GM12878 (cell line): Measurements from ENCODE around the gene NFASC. TPM values are rescaled to one million over a fixed set of nuclear protein-coding genes. Genes with fewer than 3 reads are reported as not detected.

Source experiments
- ATAC-seq: fragments of 200-7000 bp; cut with Tn5 transposase; 3 replicates; pipeline ENCODE4 v1.9.1; 2020; ENCODE audit warnings: mild to moderate bottlenecking, moderate library complexity
- BruUV-seq: library from RNA; stranded (reverse); fragments of 400-500 nt; replicated peaks from 2 replicates; lab custom pipeline; 2021; lab: Mats Ljungman, UMichigan
- CTCF ChIA-PET: fragments of 300-600 bp; sonication (Branson Sonifier 250); formaldehyde crosslinking; extraction: SDS; loops from one replicate; lab custom pipeline; 2021; ENCODE audit warnings: inconsistent platforms; lab: Yijun Ruan, JAX
- POLR2A ChIA-PET: fragments of 350-600 bp; formaldehyde crosslinking; extraction: SDS; loops from one replicate; lab custom pipeline; 2021; ENCODE audit warnings: inconsistent platforms; lab: Charles Lee
- RAD21 ChIA-PET: fragments of 300-600 bp; sonication (Branson Sonifier 250); formaldehyde crosslinking; loops from one replicate; lab custom pipeline; 2023; ENCODE audit warnings: antibody characterized with exemption; ENCODE audit not compliant: unreplicated experiment; lab: Charles Lee
- SMC1A ChIA-PET: fragments of 300-600 bp; sonication (Branson Sonifier 250); formaldehyde crosslinking; loops from one replicate; lab custom pipeline; 2023; ENCODE audit not compliant: unreplicated experiment, uncharacterized antibody; lab: Charles Lee
- DNase-seq: peaks from one replicate; pipeline ENCODE4 v3.0.0-alpha.2; 2011; ENCODE audit warnings: low read depth, low spot score
- FAIRE-seq: peaks from 3 replicates; lab custom pipeline; 2011; peaks lifted over from hg19 to GRCh38; lab: Jason Lieb, UNC
- H2AFZ ChIP-seq: 2 replicates; pipeline ENCODE4 v1.6.0; 2011; ENCODE audit warnings: low read depth, low read length, control low read depth; ENCODE audit not compliant: control insufficient read depth
- H3K27ac ChIP-seq: 2 replicates; pipeline ENCODE4 v1.5.1; 2011; ENCODE audit warnings: control low read depth; ENCODE audit not compliant: control insufficient read depth, insufficient read depth
- H3K27me3 ChIP-seq, 2 experiments: replicated peaks in 1 of 2; 2 replicates each; pipeline versions ENCODE4 v1.6.0 to v1.6.1; 2011; ENCODE audit warnings: low read length in 1 of 2; ENCODE audit not compliant: control insufficient read depth in 2 of 2, insufficient read depth in 2 of 2
- H3K36me3 ChIP-seq, 2 experiments: 2 replicates each; pipeline ENCODE4 v1.5.1; 2011; ENCODE audit warnings: low read length in 1 of 2; ENCODE audit not compliant: control insufficient read depth in 2 of 2, insufficient read depth in 2 of 2
- H3K4me1 ChIP-seq: 2 replicates; pipeline ENCODE4 v1.6.1; 2011; ENCODE audit warnings: mild to moderate bottlenecking, low read length, moderate library complexity, mixed read lengths; ENCODE audit not compliant: control insufficient read depth, insufficient read depth
- H3K4me2 ChIP-seq: 2 replicates; pipeline ENCODE4 v1.6.0; 2011; ENCODE audit warnings: control low read depth; ENCODE audit not compliant: control insufficient read depth, insufficient read depth
- H3K4me3 ChIP-seq: fragments of 200-600 bp; sonication (generic); 2 replicates; pipeline ENCODE4 v1.5.1; 2016
- H3K79me2 ChIP-seq: 2 replicates; pipeline ENCODE4 v1.6.0; 2011; ENCODE audit warnings: low read length; ENCODE audit not compliant: control insufficient read depth, insufficient read depth
- H3K9ac ChIP-seq: 2 replicates; pipeline ENCODE4 v1.8.0; 2011; ENCODE audit warnings: low read length, control low read depth, mixed read lengths; ENCODE audit not compliant: control insufficient read depth, insufficient read depth
- H3K9me3 ChIP-seq: replicated peaks from 3 replicates; pipeline ENCODE4 v1.5.1; 2011; ENCODE audit warnings: mild to moderate bottlenecking, low read length; ENCODE audit not compliant: control insufficient read depth, insufficient read depth
- H4K20me1 ChIP-seq: 2 replicates; pipeline ENCODE4 v1.6.0; 2011; ENCODE audit not compliant: control insufficient read depth, insufficient read depth
- CHD4 ChIP-seq: fragments of 200-600 bp; sonication (generic); IDR thresholded peaks from 2 replicates; pipeline ENCODE4 v1.6.1; 2016; ENCODE audit warnings: mild to moderate bottlenecking
- CREB1 ChIP-seq: IDR thresholded peaks from 2 replicates; pipeline ENCODE4 v1.6.1; 2012; ENCODE audit warnings: low read depth, mild to moderate bottlenecking, inconsistent platforms
- DPF2 ChIP-seq: fragments of 450-650 bp; IDR thresholded peaks from 2 replicates; pipeline ENCODE4 v1.6.1; 2017; ENCODE audit warnings: mild to moderate bottlenecking
- EP300 ChIP-seq, 2 experiments: fragments of 150-350 bp in 1 of 2; IDR thresholded peaks; 2 replicates each; pipeline ENCODE4 v1.6.1; 2011 to 2012; ENCODE audit warnings: low read depth in 2 of 2, low read length in 2 of 2, borderline replicate concordance in 1 of 2, improper control_type of control experiment in 1 of 2, inconsistent platforms in 1 of 2; ENCODE audit not compliant: control insufficient read depth in 1 of 2
- HDAC6 ChIP-seq: fragments of 200-600 bp; sonication (generic); IDR thresholded peaks from one replicate; pipeline ENCODE4 v1.8.0; 2017; ENCODE audit warnings: antibody characterized with exemption; ENCODE audit not compliant: unreplicated experiment
- MYC ChIP-seq: IDR thresholded peaks from 2 replicates; pipeline ENCODE4 v1.6.1; 2011; ENCODE audit warnings: mild to moderate bottlenecking, low read length, moderate library complexity, inconsistent platforms; ENCODE audit not compliant: insufficient read depth, insufficient replicate concordance, insufficient read length, severe bottlenecking
- NR2F1 ChIP-seq: fragments of 450-650 bp; conservative IDR thresholded peaks from 2 replicates; pipeline ENCODE4 v1.6.1; 2017; ENCODE audit warnings: mild to moderate bottlenecking
- RB1 ChIP-seq: fragments of 450-650 bp; formaldehyde crosslinking; IDR thresholded peaks from 2 replicates; pipeline ENCODE4 v1.6.1; 2017; ENCODE audit warnings: mild to moderate bottlenecking, borderline replicate concordance
- RCOR1 ChIP-seq: conservative IDR thresholded peaks from 2 replicates; pipeline ENCODE4 v1.6.1; 2012; ENCODE audit warnings: low read depth, low read length, improper control_type of control experiment
- RFX5 ChIP-seq: IDR thresholded peaks from 2 replicates; pipeline ENCODE4 v1.6.1; 2011; ENCODE audit warnings: low read depth, low read length, improper control_type of control experiment
- SIX5 ChIP-seq: IDR thresholded peaks from 2 replicates; pipeline ENCODE4 v1.6.1; 2011; ENCODE audit warnings: mild to moderate bottlenecking, low read depth, low read length, moderate library complexity; ENCODE audit not compliant: severe bottlenecking
- STAT1 ChIP-seq: fragments of 450-650 bp; conservative IDR thresholded peaks from 2 replicates; pipeline ENCODE4 v1.6.1; 2014; ENCODE audit warnings: antibody characterized with exemption, mild to moderate bottlenecking
- SUPT20H ChIP-seq: IDR thresholded peaks from 2 replicates; pipeline ENCODE4 v1.6.1; 2011; ENCODE audit warnings: low read depth, mild to moderate bottlenecking, low read length, moderate library complexity, borderline replicate concordance; ENCODE audit not compliant: control insufficient read depth
- ZNF274 ChIP-seq: IDR thresholded peaks from one replicate; pipeline ENCODE4 v1.8.0; 2011; ENCODE audit not compliant: insufficient read length, insufficient read depth
- WGBS: methylation state at CpG from one replicate; pipeline ENCODE4 v1.1.6; 2016; ENCODE audit warnings: low lambda C conversion rate; ENCODE audit not compliant: insufficient replicate concordance, insufficient coverage; ENCODE audit errors: missing lambda C conversion rate; 5-methylcytosine and 5-hydroxymethylcytosine counted together
- in situ Hi-C: fragments of 300-500 bp; cut with MboI; formaldehyde crosslinking; loops from 9 replicates; pipeline ENCODE4 v1.14.3; 2018; ENCODE audit warnings: mixed read lengths
- intact Hi-C: fragments of 100-400 bp; cut with micrococcal nuclease; formaldehyde crosslinking; loops from one replicate; pipeline ENCODE4 v1.14.2; 2022; ENCODE audit not compliant: unreplicated experiment
- polyA plus RNA-seq, 11 experiments: library from polyadenylated mRNA; depleted of rRNA in 4 of 11; unstranded in 6 of 11; stranded (reverse) in 5 of 11; fragments of >200 nt; fragmentation: Nextera tagmentation in 4 of 11; fragmentation: Illumina TruSeq in 1 of 11; extraction: Ambion mirVana in 4 of 11; extraction: Trizol in 1 of 11; gene quantifications; 1 replicate in 1 of 11; 2 replicates in 10 of 11; pipeline versions ENCODE4 v1.2.1 to v1.2.3, GENCODE V29; 2011 to 2016; ENCODE audit warnings: inconsistent platforms in 2 of 11, missing spikeins in 2 of 11, low read depth in 1 of 11
- total RNA-seq, 4 experiments: library from RNA; depleted of rRNA in 3 of 4; stranded (reverse); fragments of >200 nt in 3 of 4; fragmentation: Illumina TruSeq in 1 of 4; extraction: Trizol in 1 of 4; gene quantifications; 2 replicates each; pipeline versions ENCODE4 v1.2.1 to v1.2.3, GENCODE V29; 2013 to 2021
- TF ChIP-seq, protein P1 (sequence below): fragments of 450-650 bp; IDR thresholded peaks from 2 replicates; pipeline ENCODE4 v1.6.1; 2018; ENCODE audit warnings: mild to moderate bottlenecking, low read depth, moderate library complexity; ENCODE audit not compliant: partially characterized antibody

The NFASC gene
- total and polyA plus RNA-seq, 10 of the 15 experiments (the other 5 are each of a cell fraction or from before 2014, with no cell fraction given), result 0.04 to 0.31 (median 0.12) TPM; not detected in 4

DNA sequence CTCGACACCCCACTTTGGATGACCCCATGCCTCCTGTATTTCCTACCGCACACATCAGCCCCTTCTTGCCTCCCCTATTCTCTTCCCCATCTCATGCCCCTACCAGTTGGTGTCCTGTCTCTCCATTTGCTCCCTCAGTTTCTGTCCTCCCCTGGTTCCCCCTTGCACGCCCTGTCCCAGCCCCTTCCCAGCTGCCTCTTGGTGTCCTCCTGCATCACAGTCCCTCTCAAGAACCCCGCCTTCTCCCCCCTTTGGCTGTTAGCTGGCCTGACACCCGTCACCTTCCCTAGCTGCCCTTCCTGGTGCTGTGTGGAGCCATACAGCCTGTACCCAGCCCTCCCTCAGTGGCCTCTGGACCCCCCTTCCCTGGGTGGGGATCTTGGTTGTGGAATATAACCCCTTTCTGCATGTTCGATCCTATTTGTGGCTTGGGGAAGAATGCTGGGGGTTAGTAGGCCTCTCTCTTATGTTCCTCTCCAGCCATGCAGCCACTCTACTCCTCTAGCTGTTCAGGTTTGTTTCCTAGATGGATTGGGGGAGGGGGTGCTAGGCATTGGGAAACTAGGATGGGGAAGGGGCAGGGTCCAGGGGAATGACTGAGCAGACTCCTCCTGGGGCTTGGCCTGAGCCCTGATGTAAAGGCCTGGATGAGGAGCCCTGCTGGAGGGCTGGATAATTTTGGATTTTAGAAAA lies 41.4 kb upstream of the NFASC start:
- FAIRE-seq (no peak), ATAC-seq (no peak), DNase-seq (no peak)
- Histone ChIP-seq H3K9me3 (no peaks in the 10 kb centered on the region), H3K4me3 (no peak overlapping the region), H3K79me2 (no peaks in the 10 kb centered on the region), H3K4me1 (no peaks in the 10 kb centered on the region), H4K20me1 (no peaks in the 10 kb centered on the region), H2AFZ (no peak overlapping the region), H3K36me3 (no peaks in the 10 kb centered on the region), H3K27me3 (peaks cover 9 to 12% of the 10 kb centered on the region in 2 experiments), H3K9ac (no peak overlapping the region), H3K27ac (no peak overlapping the region), H3K4me2 (no peak overlapping the region)
- intact Hi-C loops, result loop anchor here (5.0 kb wide), 1 partner anchor 113 kb away; no protein-coding TSS in a partner anchor
- TF ChIP-seq, protein P1, sequence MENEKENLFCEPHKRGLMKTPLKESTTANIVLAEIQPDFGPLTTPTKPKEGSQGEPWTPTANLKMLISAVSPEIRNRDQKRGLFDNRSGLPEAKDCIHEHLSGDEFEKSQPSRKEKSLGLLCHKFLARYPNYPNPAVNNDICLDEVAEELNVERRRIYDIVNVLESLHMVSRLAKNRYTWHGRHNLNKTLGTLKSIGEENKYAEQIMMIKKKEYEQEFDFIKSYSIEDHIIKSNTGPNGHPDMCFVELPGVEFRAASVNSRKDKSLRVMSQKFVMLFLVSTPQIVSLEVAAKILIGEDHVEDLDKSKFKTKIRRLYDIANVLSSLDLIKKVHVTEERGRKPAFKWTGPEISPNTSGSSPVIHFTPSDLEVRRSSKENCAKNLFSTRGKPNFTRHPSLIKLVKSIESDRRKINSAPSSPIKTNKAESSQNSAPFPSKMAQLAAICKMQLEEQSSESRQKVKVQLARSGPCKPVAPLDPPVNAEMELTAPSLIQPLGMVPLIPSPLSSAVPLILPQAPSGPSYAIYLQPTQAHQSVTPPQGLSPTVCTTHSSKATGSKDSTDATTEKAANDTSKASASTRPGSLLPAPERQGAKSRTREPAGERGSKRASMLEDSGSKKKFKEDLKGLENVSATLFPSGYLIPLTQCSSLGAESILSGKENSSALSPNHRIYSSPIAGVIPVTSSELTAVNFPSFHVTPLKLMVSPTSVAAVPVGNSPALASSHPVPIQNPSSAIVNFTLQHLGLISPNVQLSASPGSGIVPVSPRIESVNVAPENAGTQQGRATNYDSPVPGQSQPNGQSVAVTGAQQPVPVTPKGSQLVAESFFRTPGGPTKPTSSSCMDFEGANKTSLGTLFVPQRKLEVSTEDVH, result no peak
- TF ChIP-seq ZNF274 (no peak), SIX5 (no peak), CREB1 (no peak), NR2F1 (no peak), CHD4 (no peak), RFX5 (no peak), DPF2 (no peak), SUPT20H (no peak), STAT1 (no peak), RCOR1 (no peak), HDAC6 (no peak), MYC (no peak), RB1 (no peak), EP300 (IDR thresholded peaks at IDR 0.05; ENCODE audit: borderline replicate concordance in 1 of 2, control insufficient read depth in 1 of 2, low read depth in 2 of 2, low read length in 2 of 2) (no peak)
- ChIA-PET SMC1A (no interaction called here), CTCF (no interaction called here), RAD21 (no interaction called here), POLR2A (interaction anchor here (0.6 kb wide), 1 partner anchor 870 kb away, joined by 4 read pairs; no protein-coding TSS in a partner anchor)
- WGBS, result 18% methylated on average over 6 of the region's 6 CpGs
- in situ Hi-C loops, result no loop called here
- no TSS peak for BruUV-seq
